Omental fat pad (tissue), 4 donors: ENCODE results near the gene HPCAL4. TPM values are rescaled to one million over a fixed set of nuclear protein-coding genes. Genes with fewer than 3 reads are reported as not detected.

Source experiments
- ATAC-seq: fragments of 150-250 bp; one replicate; pipeline ENCODE4 v1.9.1; 2016; ENCODE audit warnings: mild to moderate bottlenecking, moderate library complexity; ENCODE audit not compliant: low FRiP score
- DNase-seq: peaks from one replicate; pipeline ENCODE4 v3.0.0-alpha.2; 2019; ENCODE audit warnings: low spot score
- total RNA-seq, 4 donors: library from RNA; depleted of rRNA; stranded (reverse); fragments of >200 nt; gene quantifications; one replicate each; pipeline ENCODE4 v1.1.0, GENCODE V29; 2016
- TF ChIP-seq, protein P1 (sequence below), 3 donors: fragments of 450-650 bp; IDR thresholded peaks; one replicate each; pipeline ENCODE4 v1.5.1; 2016 to 2017; ENCODE audit warnings: antibody characterized with exemption in 3 of 3, mild to moderate bottlenecking in 3 of 3, moderate library complexity in 2 of 3

Gene HPCAL4
- total RNA-seq, 4 donors from 2014 or later, result 0.16 to 0.74 (median 0.24) TPM; not detected in 1

DNA sequence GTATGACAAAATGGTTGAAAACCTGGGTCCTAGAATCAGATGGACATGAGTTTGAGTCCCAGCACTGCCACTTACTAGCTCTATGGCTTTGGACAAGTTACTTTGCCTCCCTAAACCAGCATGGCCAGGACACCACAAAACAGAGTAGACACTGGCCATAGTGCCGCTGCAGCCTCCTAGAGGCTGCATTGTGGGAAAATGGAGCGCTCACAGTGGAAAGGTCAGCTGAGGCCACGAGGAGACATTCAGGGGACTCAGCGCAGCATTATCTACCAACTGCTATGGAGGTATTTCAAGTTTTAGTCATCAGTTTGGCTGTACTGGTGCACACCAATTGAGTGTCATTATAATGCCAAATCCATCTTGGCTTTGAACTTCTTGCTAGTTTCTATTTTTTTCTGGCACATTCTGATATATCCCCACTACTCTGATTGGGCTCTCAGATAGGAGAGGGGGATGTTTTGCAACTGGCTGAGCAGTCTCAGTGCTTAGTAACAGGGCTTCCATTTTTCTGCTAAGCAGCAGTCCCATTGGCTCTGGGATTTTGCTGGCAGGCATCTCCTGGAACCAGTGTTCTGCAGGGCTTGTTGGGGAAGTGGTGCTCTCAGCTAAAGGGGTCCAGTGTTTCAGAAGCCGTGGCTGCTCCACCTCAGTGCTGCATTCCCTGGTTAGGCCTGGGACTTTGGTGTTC, 35.5 kb downstream of the HPCAL4 start:
- ATAC-seq (no peak), DNase-seq (no peak)
- TF ChIP-seq, protein P1, sequence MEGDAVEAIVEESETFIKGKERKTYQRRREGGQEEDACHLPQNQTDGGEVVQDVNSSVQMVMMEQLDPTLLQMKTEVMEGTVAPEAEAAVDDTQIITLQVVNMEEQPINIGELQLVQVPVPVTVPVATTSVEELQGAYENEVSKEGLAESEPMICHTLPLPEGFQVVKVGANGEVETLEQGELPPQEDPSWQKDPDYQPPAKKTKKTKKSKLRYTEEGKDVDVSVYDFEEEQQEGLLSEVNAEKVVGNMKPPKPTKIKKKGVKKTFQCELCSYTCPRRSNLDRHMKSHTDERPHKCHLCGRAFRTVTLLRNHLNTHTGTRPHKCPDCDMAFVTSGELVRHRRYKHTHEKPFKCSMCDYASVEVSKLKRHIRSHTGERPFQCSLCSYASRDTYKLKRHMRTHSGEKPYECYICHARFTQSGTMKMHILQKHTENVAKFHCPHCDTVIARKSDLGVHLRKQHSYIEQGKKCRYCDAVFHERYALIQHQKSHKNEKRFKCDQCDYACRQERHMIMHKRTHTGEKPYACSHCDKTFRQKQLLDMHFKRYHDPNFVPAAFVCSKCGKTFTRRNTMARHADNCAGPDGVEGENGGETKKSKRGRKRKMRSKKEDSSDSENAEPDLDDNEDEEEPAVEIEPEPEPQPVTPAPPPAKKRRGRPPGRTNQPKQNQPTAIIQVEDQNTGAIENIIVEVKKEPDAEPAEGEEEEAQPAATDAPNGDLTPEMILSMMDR (IDR thresholded peaks at IDR 0.05), result no peak

DNA sequence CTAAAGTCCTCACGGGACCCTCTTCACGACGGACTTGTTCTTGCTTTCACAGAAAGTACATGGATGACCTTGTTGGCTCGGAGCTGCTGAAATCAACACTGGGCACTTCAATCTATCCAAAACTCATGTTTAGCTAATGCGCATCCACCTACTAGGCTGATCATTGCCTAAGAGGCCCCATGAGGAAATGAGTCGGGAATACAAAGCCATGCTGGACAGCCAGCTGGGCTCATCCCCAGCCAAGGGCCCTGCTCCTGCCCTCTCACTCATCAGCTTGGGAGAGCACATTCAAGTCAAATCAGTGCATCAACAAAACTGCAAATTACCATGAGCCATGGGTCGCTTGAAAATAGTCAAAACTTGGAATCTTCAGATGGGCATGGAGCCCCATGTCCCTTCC, 36.9 kb downstream of the HPCAL4 start:
- DNase-seq (no peak), ATAC-seq (no peak)
- TF ChIP-seq, protein P1 (IDR thresholded peaks at IDR 0.05), result no peak

DNA sequence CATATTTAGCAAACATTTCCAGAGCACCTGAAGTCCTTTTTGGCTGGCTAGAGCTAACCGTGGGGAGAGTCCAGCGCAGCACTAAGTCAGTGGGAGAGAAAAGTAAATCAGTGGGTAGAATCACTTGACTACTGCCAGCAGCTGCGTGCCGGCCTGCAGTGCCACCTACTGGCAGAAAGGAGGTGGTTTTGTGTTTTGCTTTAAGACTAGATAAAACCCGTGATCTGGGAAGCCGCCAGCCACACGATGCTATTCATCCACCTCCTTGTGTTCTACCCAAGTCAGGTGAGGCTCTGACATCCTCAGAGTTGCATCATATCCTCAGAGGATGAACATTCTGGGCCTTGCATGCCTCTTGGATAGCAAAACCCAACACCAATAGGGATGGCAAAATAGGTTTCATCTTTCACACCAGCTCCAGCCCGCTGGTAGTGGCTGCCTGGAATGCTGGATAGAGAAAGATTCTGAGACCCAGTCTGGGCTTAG, 37.6 kb downstream of the HPCAL4 start:
- ATAC-seq (peak; percentile 86), DNase-seq (peak; percentile 68)
- TF ChIP-seq, protein P1 (IDR thresholded peaks at IDR 0.05), result peak in 1 of 3 donors; percentile 33

DNA sequence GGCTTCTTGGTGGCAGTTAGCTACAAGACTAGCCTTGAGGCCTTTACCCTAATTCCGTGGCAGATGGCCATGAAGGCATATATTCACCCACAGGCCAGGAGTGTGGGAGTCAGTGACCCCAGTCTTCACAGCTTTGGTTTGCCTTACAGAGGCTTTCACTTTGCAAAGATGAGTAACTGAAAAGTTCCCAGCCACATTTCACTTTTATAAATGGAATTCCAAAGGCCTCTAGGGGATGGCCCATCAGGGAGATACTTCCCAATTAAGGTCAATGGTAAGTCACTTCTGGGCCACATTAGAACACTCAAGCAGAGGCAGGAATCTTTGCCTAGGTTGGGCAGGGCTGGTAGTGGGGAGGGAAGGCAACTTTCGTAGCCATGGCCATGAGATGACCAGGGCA, 38.7 kb downstream of the HPCAL4 start:
- no peak for DNase-seq
- ATAC-seq, result no peak
- TF ChIP-seq, protein P1 (IDR thresholded peaks at IDR 0.05), result no peak

DNA sequence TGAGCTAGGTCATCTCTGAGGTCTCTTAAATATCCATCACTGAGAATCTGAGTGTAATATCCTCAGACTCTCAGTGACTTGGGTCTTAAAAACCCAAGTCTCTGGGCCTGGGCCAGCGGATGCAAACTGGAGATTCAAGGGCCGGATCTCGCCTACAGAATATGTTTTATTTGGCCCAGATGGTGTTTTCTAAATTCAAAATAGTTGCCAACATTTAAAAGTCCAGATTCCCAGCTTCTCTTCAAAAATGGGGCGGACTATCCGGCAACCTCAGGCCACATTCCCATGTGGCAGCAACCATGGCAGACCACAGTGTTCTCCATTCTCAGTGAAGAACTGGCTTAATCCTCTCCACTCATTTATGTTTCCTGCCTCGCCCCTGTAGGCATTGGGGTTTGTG, 39.1 kb downstream of the HPCAL4 start:
- DNase-seq (no peak), ATAC-seq (no peak)
- TF ChIP-seq, protein P1 (IDR thresholded peaks at IDR 0.05), result no peak

DNA sequence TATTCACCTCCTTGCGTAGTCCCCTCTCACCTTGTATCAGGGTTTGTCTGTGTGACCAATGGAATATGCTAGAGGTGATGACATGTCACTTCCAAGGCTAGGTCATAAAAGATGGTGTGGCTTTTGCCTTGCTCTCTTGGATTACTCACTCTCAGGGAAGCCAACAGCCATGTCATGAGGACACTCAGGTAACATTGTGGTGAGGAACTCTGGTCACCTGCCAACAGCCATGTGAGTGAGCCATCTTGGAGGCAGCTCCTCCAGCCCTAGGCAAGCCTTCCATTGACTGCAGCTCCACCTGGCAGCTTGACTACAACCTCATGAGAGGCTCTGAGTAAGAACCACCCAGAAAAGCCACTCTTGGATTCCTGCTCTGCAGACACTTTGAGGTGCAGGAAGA, 40.8 kb downstream of the HPCAL4 start:
- DNase-seq (no peak), ATAC-seq (no peak)
- TF ChIP-seq, protein P1 (IDR thresholded peaks at IDR 0.05), result no peak

DNA sequence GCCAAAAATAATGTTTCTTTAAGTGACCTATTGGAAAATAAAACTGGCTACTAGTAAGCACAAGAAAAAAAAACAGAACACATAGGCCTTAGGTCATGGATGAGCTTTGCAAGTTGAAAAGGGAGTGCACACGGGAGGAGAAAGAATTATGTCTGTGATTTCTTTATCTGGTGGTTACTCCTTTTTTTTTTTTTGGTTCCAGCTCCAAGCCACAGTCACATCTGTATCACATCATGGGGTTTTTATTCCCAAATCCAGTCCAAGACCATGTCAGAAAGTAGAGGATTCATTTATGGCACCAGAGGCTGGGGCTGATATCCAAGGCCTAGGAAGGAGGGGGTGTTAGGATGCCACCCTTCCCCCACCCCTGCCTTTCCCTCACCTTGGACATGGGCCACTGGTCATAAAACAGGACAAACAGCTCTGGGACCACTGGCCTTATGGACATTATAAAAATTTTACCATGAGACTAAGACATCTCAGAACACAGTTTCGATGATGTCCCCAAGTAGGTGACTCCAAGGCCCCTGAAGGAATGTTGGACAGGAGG, 41.5 kb downstream of the HPCAL4 start:
- TF ChIP-seq, protein P1 (IDR thresholded peaks at IDR 0.05), result no peak
- no peak for ATAC-seq
- no peak for DNase-seq
